Measurements from ENCODE around the gene SLC22A1. TPM values are rescaled to one million over a fixed set of nuclear protein-coding genes. Genes with fewer than 3 reads are reported as not detected.

The SLC22A1 gene
- polyA plus RNA-seq, 2 of the 4 experiments (the other 2 are of a cell fraction) = 2.1 TPM

GRCh38 chr6:160174681-160175080 is 53.1 kb downstream of the SLC22A1 start:
- FAIRE-seq = no peak
- no peak overlapping the region for H3K4me2 ChIP-seq
- no peak for TF ChIP-seq NR3C1 (IDR thresholded peaks at IDR 0.05)
- peak; percentile 12; the same call in 1 of the 2 replicates for TF ChIP-seq GATA3 (IDR thresholded peaks at IDR 0.05; ENCODE audit: borderline replicate concordance)
- TF ChIP-seq SREBF2 (IDR thresholded peaks at IDR 0.05) = no peak
- TF ChIP-seq, protein P1, sequence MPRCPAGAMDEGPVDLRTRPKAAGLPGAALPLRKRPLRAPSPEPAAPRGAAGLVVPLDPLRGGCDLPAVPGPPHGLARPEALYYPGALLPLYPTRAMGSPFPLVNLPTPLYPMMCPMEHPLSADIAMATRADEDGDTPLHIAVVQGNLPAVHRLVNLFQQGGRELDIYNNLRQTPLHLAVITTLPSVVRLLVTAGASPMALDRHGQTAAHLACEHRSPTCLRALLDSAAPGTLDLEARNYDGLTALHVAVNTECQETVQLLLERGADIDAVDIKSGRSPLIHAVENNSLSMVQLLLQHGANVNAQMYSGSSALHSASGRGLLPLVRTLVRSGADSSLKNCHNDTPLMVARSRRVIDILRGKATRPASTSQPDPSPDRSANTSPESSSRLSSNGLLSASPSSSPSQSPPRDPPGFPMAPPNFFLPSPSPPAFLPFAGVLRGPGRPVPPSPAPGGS (IDR thresholded peaks at IDR 0.05) = no peak
- WGBS (ENCODE audit: missing lambda C conversion rate) = 10% methylated on average over 2 of the region's 2 CpGs
- ChIA-PET POLR2A (no interaction called here), CTCF (no interaction called here)
- peak overlapping the region in 1 of 2 experiments; percentile 63; a peak in 3 of 6 replicates for H3K27ac ChIP-seq
- no peaks in the 10 kb centered on the region for H3K9me3 ChIP-seq
- peaks cover 13% of the 10 kb centered on the region; the same call in 2 of the 3 replicates for H3K4me1 ChIP-seq
- ATAC-seq = peak in 1 of 2 experiments; percentile 70; a peak in 3 of 6 replicates
- no peak for DNase-seq (ENCODE audit: low read depth in 1 of 2, low spot score in 1 of 2)
- H3K4me3 ChIP-seq = no peak overlapping the region

DNA sequence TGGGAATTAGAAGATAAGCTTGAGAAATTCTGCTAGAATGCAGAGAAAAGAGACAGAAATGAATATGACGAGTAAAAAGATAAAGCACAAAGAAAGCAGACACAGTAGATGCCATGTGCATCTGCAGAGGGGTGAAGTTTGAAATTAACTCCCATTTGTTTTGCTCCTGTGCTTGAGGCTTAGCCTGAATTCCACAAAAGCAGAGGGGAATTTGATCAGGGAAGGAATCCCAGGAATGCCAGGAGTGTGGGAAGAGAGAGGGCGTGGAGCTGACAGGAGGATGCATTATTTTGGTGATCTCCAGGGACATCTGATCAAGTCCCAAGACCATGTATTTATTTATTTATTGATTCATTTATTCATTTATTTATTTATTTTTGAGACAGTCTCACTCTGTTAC is 55.6 kb downstream of the SLC22A1 start:
- Histone ChIP-seq H3K4me3 (no peak overlapping the region), H3K27ac (0 out of 6 replicates have a peak overlapping the region, but pooled peaks of 1 of the 2 experiments have one; percentile 55), H3K4me1 (peaks cover 13% of the 10 kb centered on the region; the same call in 2 of the 3 replicates), H3K4me2 (peak overlapping the region; percentile 44; the same call in 2 of the 3 replicates), H3K9me3 (no peaks in the 10 kb centered on the region)
- ATAC-seq = peak in 1 of 2 experiments; percentile 61; a peak in 3 of 6 replicates
- DNase-seq (ENCODE audit: low read depth in 1 of 2, low spot score in 1 of 2) = peak in 1 of 2 experiments; percentile 42
- TF ChIP-seq, protein P2, sequence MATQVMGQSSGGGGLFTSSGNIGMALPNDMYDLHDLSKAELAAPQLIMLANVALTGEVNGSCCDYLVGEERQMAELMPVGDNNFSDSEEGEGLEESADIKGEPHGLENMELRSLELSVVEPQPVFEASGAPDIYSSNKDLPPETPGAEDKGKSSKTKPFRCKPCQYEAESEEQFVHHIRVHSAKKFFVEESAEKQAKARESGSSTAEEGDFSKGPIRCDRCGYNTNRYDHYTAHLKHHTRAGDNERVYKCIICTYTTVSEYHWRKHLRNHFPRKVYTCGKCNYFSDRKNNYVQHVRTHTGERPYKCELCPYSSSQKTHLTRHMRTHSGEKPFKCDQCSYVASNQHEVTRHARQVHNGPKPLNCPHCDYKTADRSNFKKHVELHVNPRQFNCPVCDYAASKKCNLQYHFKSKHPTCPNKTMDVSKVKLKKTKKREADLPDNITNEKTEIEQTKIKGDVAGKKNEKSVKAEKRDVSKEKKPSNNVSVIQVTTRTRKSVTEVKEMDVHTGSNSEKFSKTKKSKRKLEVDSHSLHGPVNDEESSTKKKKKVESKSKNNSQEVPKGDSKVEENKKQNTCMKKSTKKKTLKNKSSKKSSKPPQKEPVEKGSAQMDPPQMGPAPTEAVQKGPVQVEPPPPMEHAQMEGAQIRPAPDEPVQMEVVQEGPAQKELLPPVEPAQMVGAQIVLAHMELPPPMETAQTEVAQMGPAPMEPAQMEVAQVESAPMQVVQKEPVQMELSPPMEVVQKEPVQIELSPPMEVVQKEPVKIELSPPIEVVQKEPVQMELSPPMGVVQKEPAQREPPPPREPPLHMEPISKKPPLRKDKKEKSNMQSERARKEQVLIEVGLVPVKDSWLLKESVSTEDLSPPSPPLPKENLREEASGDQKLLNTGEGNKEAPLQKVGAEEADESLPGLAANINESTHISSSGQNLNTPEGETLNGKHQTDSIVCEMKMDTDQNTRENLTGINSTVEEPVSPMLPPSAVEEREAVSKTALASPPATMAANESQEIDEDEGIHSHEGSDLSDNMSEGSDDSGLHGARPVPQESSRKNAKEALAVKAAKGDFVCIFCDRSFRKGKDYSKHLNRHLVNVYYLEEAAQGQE (IDR thresholded peaks at IDR 0.05) = no peak
- TF ChIP-seq EHF (CRISPR knock-in tag; IDR thresholded peaks at IDR 0.05) (no peak), PBX3 (IDR thresholded peaks at IDR 0.05) (no peak), RCOR1 (IDR thresholded peaks at IDR 0.05; ENCODE audit: low read depth, low read length) (no peak), MAFK (IDR thresholded peaks at IDR 0.05; ENCODE audit: partially characterized antibody) (no peak), HOXA7 (CRISPR knock-in tag; IDR thresholded peaks at IDR 0.05) (no peak), BHLHE40 (IDR thresholded peaks at IDR 0.05; ENCODE audit: low read depth, low read length) (no peak), SREBF2 (IDR thresholded peaks at IDR 0.05) (no peak), SMC3 (IDR thresholded peaks at IDR 0.05) (no peak), HEYL (CRISPR knock-in tag; IDR thresholded peaks at IDR 0.05) (no peak), MAZ (IDR thresholded peaks at IDR 0.05; ENCODE audit: borderline replicate concordance, low read depth, low read length) (no peak)
- TF ChIP-seq, protein P3, sequence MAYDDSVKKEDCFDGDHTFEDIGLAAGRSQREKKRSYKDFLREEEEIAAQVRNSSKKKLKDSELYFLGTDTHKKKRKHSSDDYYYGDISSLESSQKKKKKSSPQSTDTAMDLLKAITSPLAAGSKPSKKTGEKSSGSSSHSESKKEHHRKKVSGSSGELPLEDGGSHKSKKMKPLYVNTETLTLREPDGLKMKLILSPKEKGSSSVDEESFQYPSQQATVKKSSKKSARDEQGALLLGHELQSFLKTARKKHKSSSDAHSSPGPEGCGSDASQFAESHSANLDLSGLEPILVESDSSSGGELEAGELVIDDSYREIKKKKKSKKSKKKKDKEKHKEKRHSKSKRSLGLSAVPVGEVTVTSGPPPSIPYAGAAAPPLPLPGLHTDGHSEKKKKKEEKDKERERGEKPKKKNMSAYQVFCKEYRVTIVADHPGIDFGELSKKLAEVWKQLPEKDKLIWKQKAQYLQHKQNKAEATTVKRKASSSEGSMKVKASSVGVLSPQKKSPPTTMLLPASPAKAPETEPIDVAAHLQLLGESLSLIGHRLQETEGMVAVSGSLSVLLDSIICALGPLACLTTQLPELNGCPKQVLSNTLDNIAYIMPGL (CRISPR knock-in tag; IDR thresholded peaks at IDR 0.05; ENCODE audit: borderline replicate concordance) = no peak
- TF ChIP-seq, protein P4, sequence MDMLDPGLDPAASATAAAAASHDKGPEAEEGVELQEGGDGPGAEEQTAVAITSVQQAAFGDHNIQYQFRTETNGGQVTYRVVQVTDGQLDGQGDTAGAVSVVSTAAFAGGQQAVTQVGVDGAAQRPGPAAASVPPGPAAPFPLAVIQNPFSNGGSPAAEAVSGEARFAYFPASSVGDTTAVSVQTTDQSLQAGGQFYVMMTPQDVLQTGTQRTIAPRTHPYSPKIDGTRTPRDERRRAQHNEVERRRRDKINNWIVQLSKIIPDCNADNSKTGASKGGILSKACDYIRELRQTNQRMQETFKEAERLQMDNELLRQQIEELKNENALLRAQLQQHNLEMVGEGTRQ (IDR thresholded peaks at IDR 0.05) = no peak
- WGBS (ENCODE audit: missing lambda C conversion rate) = 41% methylated on average over 2 of the region's 2 CpGs
- CTCF ChIA-PET = no interaction called here
- POLR2A ChIA-PET = no interaction called here
- no peak for FAIRE-seq

Data from A549 (cell line).